NT2/D1 (cell line): ENCODE data around the gene KLF6.

Source experiments
- SUZ12 ChIP-seq: IDR thresholded peaks from 2 replicates; pipeline ENCODE4 v1.6.1; 2011; ENCODE audit not compliant: insufficient read length, insufficient read depth; ENCODE audit errors: extremely low read depth
- ZNF274 ChIP-seq: IDR thresholded peaks from 2 replicates; pipeline ENCODE4 v1.6.1; 2011; ENCODE audit warnings: mild to moderate bottlenecking, low read depth, low read length

DNA sequence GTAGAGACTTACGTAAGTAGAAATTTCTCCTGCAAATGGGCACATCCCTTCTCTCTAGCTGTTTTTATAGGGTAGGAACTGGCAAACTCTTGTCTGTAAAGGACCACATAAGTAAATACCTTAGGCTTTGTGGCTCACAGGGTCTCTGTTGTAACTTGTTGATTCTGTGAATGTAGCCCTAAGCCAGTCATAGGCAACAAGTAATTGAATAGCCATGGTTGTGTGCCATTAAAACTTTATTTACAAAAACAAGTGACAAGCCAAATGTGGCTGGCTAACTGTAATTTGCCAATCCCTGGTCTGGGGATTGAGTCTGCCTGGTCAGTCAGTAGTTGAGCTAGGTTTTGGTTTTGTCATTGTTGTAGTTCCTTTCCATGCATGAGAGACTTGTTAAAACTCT, 5.3 kb upstream of the KLF6 start:
- TF ChIP-seq ZNF274 (no peak), SUZ12 (no peak)
